HL-60 (cell line): Measurements from ENCODE around the gene STN1.

Experiments
- GABPA ChIP-seq: IDR thresholded peaks from 2 replicates; pipeline ENCODE4 v1.6.1; 2012; ENCODE audit warnings: low read depth
- POLR2AphosphoS5 ChIP-seq: IDR thresholded peaks from 2 replicates; pipeline ENCODE4 v1.6.1; 2012; ENCODE audit warnings: low read depth
- SPI1 ChIP-seq: IDR thresholded peaks from 2 replicates; pipeline ENCODE4 v1.6.1; 2012; ENCODE audit warnings: low read depth, mild to moderate bottlenecking, borderline replicate concordance
- TF ChIP-seq, protein P1 (sequence below): IDR thresholded peaks from one replicate; pipeline ENCODE4 v1.5.1; 2011; ENCODE audit warnings: low read length, control low read depth, inconsistent platforms; ENCODE audit not compliant: insufficient read depth

- TF ChIP-seq SPI1 (no peak), POLR2AphosphoS5 (no peak), GABPA (no peak)
- TF ChIP-seq, protein P1, sequence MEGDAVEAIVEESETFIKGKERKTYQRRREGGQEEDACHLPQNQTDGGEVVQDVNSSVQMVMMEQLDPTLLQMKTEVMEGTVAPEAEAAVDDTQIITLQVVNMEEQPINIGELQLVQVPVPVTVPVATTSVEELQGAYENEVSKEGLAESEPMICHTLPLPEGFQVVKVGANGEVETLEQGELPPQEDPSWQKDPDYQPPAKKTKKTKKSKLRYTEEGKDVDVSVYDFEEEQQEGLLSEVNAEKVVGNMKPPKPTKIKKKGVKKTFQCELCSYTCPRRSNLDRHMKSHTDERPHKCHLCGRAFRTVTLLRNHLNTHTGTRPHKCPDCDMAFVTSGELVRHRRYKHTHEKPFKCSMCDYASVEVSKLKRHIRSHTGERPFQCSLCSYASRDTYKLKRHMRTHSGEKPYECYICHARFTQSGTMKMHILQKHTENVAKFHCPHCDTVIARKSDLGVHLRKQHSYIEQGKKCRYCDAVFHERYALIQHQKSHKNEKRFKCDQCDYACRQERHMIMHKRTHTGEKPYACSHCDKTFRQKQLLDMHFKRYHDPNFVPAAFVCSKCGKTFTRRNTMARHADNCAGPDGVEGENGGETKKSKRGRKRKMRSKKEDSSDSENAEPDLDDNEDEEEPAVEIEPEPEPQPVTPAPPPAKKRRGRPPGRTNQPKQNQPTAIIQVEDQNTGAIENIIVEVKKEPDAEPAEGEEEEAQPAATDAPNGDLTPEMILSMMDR = no peak
Observed at GRCh38 chr10:103951942-103952341, 34.0 kb upstream of the STN1 start.
